IPS-18a (cell line): ENCODE measurements around the gene HLA-DPB1.
"Not testable (repeated sequence)": the region's sequence is repeated elsewhere in the genome, so short reads cannot be mapped to it uniquely, and the experiment has no call there.

ENCODE experiments used
- H3K27ac ChIP-seq: one replicate; pipeline ENCODE4 v1.5.1; 2013; ENCODE audit warnings: low read length
- H3K27me3 ChIP-seq: one replicate; pipeline ENCODE4 v1.6.1; 2013; ENCODE audit warnings: mild to moderate bottlenecking, low read length; ENCODE audit not compliant: control insufficient read depth, insufficient read depth
- H3K36me3 ChIP-seq: one replicate; pipeline ENCODE4 v1.6.1; 2013; ENCODE audit warnings: low read depth, low read length; ENCODE audit not compliant: control insufficient read depth
- H3K4me1 ChIP-seq: one replicate; pipeline ENCODE4 v1.6.1; 2013; ENCODE audit warnings: low read depth, low read length; ENCODE audit not compliant: control insufficient read depth
- H3K4me3 ChIP-seq: one replicate; pipeline ENCODE4 v1.5.1; 2013; ENCODE audit warnings: low read length
- H3K9ac ChIP-seq: one replicate; pipeline ENCODE4 v1.6.1; 2013; ENCODE audit warnings: mild to moderate bottlenecking, low read length, moderate library complexity
- H3K9me3 ChIP-seq: one replicate; pipeline ENCODE4 v1.6.1; 2013; ENCODE audit warnings: low read depth, low read length; ENCODE audit not compliant: control insufficient read depth

HLA-DPB1 gene

DNA sequence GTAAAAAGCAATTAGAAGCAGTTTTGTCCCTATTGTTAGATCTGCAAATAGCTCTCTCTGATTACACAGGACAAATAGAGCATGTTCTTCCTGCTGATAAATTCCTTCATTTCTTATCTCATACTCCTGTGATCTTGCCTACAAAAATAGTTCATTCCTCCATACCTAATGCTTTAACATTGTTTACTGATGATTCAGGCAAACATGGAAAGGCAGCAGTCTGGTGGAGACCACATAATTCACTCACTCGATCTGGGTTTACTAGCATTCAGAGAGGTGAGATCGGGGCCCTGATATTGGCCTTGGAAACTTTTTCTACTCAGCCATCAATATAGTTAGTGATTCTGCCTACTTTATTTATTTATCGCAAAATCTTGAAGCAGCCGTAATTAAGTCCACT, 22.6 kb upstream of the HLA-DPB1 start:
- Histone ChIP-seq H3K9ac (no peak overlapping the region), H3K4me3 (no peak overlapping the region), H3K27ac (no peak overlapping the region), H3K36me3 (no peaks in the 10 kb centered on the region), H3K9me3 (no peaks in the 10 kb centered on the region), H3K4me1 (peaks cover 27% of the 10 kb centered on the region), H3K27me3 (no peaks in the 10 kb centered on the region)

DNA sequence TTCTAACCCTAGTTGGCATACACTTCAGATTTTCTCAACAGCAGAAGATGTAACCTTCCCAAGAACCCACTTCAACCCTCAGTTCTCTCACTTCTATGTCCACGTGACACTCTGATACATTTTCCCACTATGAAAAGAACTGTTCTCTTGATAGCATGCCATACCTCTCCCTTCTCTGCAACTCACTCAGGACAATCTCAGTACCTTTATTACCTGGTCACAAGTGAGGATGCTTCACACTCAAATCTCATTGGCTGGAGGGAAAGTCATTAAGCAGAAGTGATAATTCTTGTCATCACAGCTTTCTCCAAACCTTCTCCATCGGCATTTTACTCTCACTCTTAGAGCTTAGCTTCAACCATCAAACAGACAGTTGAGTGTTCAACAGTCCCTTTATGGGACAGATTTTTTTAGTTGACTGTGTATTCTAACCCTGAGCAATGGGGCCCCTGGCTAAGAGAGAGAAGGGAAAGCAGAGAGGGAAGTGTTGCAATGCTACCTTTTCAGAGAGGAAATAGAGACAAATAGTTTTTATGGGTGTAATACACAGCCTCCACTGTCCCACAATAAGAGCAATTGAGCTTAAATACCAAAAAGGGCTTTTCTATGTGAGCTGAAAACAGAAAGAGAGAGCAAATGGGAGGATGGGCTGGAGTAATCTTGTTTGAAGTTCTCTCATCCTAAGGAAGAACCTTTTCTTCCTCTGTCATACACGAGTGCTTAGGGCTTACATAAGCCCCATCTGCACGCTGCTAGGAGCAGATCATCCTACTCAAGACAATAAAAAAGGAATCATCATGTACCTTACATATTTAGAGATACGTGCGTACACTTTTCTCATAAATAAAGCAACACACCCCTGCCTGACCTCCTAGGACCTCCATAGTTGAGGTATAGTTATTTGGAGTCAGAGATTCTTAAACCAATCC, 18.3 kb upstream of the HLA-DPB1 start:
- H3K9ac ChIP-seq = no peak overlapping the region
- no peaks in the 10 kb centered on the region for H3K27me3 ChIP-seq
- no peaks in the 10 kb centered on the region for H3K9me3 ChIP-seq
- no peak overlapping the region for H3K27ac ChIP-seq
- H3K4me1 ChIP-seq = peaks cover 6% of the 10 kb centered on the region
- H3K4me3 ChIP-seq = no peak overlapping the region
- no peaks in the 10 kb centered on the region for H3K36me3 ChIP-seq

DNA sequence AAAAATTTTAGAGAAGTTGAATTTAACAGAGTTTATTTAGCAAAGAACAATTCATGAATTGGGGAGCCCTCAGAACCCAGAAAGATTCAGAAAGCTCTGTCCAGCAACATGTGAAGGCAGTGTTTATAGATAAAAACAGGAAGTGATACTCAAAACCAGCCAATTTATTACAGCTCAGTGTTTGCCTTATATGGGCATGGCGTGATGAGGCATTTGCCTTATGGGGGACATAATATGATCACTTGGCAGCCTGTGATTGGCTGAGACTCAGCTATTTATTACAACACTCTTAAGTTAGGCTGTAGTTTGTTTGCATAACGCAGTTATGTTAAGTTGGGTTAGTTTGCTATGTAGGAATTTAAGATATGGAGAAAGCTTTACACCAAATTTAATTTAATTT, 13.8 kb upstream of the HLA-DPB1 start:
- Histone ChIP-seq H3K4me1 (no peaks in the 10 kb centered on the region), H3K9me3 (no peaks in the 10 kb centered on the region), H3K9ac (no peak overlapping the region), H3K27me3 (no peaks in the 10 kb centered on the region), H3K4me3 (no peak overlapping the region), H3K27ac (no peak overlapping the region), H3K36me3 (no peaks in the 10 kb centered on the region)

DNA sequence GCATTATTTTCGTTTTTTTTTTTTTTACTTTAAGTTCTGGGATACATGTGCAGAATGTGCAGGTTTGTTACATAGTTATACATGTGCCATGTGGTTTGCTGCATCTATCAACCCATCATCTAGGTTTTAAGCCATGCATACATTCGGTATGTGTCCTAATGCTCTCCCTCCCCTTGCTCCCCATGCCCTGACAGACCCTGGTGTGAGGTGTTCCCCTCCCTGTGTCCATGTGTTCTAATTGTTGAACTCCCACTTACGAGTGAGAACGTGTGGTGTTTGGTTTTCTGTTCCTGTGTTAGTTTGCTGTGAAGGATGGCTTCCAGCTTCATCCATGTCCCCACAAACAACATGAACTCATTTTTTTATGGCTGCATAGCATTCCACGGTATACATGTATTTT, 12.4 kb upstream of the HLA-DPB1 start:
- not testable (repeated sequence) for H3K9me3 ChIP-seq, H3K27ac ChIP-seq, H3K36me3 ChIP-seq, H3K4me3 ChIP-seq, H3K9ac ChIP-seq, H3K27me3 ChIP-seq, H3K4me1 ChIP-seq

DNA sequence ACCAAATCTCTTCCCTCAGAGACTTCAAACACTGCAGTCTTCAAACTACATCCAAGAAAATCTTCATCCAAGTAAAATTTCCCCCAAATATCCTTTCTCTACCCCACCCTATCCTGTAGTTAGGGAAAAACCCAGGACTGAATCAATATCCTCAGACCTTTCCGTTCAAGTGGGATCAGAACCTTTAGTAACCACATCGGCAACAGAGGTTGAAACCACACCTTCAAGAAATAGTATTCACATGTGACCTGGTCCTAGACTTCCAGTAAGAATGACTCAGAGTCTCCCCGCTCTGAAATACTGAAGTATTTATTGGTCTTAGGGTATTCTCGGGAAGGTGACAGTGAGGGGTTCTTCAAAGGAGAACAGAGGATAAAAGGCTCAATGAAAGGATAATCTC, 11.1 kb upstream of the HLA-DPB1 start:
- no peak overlapping the region for H3K4me3 ChIP-seq
- no peak overlapping the region for H3K9ac ChIP-seq
- no peaks in the 10 kb centered on the region for H3K4me1 ChIP-seq
- no peaks in the 10 kb centered on the region for H3K9me3 ChIP-seq
- H3K27me3 ChIP-seq = no peaks in the 10 kb centered on the region
- H3K36me3 ChIP-seq = no peaks in the 10 kb centered on the region
- H3K27ac ChIP-seq = no peak overlapping the region

DNA sequence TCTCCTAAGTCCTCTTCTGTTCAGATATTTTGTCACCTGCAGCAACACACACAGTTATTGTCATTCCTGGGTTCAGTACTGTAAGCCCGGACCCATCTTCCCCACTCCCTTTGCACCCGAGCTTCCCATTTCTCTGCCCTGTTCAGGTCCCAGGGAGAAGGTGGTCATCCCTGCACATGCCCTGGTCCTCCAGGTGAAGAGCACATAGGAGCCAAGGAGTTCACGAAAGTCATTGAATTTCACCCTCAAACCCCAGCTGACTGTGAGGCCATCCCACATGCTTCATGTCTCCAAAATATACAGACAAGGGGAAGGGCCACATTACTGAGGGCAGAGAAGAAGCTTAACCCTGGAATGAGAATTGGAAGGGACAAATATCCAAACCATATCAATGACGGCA, 10.5 kb upstream of the HLA-DPB1 start:
- H3K4me1 ChIP-seq = no peaks in the 10 kb centered on the region
- no peak overlapping the region for H3K9ac ChIP-seq
- no peak overlapping the region for H3K4me3 ChIP-seq
- no peaks in the 10 kb centered on the region for H3K27me3 ChIP-seq
- no peaks in the 10 kb centered on the region for H3K9me3 ChIP-seq
- no peaks in the 10 kb centered on the region for H3K36me3 ChIP-seq
- H3K27ac ChIP-seq = no peak overlapping the region

DNA sequence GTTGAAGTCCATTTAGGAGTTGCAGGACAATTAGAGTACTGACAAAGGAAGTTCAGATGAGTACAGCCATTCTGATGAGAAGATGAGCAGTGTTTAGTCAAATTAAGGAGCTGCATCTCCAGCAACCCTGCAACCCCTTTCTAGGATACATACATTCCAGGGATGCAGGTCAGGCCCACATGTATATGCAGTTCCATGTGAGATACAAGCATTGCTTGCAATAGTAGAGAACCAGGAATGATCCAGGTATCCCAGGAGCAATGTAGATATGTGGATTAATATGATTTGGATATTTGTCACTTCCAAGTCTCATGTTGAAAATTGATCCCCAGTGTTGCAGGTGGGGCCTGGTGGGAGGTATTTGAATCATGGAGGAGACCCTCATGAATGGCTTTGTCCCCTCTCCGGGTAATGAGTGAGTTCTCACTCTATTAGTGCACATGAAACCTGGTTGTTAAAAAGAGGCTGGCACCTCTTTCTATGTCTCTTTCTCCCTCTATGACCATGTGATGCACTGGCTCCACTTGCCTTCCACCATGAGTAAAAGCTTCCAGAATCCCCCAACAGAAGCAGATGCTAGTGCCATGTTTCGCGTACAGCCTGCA, 8.8 kb upstream of the HLA-DPB1 start:
- Histone ChIP-seq H3K4me3 (no peak overlapping the region), H3K27me3 (no peaks in the 10 kb centered on the region), H3K4me1 (no peaks in the 10 kb centered on the region), H3K9ac (no peak overlapping the region), H3K36me3 (no peaks in the 10 kb centered on the region), H3K9me3 (no peaks in the 10 kb centered on the region), H3K27ac (no peak overlapping the region)

DNA sequence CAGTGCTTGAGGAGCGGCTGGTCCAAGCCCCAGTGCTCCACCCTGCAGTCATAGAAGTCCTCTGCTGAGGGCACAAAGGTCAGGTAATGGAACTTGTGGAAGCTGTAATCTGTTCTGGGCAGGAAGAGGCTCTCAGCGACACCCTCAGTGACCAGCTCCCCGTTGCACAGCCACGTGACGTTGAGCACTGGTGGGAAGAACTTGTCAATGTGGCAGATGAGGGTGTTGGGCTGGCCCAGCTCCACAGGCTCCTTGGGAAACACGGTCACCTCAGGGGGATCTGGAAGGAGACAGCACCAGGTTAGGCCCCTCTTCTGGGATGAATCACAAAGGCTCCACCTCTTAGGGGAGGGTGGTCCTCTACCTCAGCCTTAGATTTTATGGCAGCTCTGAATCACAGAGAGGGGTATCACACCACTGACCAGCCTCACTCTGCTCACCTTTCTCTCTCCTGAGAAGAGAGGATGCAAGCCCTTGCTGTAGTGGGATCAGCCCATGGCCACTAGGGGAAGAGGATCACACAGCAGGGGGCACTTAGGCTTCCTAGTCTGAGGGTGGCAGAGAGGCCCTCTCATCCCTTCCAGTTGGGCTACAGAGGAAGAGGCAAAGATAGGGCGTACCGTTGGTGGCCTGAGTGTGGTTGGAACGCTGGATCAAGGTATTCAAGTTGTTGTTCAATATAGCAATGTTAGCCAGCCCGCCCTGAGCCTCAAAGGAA, 6.6 kb upstream of the HLA-DPB1 start:
- no peaks in the 10 kb centered on the region for H3K36me3 ChIP-seq
- no peak overlapping the region for H3K4me3 ChIP-seq
- no peaks in the 10 kb centered on the region for H3K27me3 ChIP-seq
- H3K9ac ChIP-seq = no peak overlapping the region
- H3K9me3 ChIP-seq = no peaks in the 10 kb centered on the region
- H3K27ac ChIP-seq = no peak overlapping the region
- no peaks in the 10 kb centered on the region for H3K4me1 ChIP-seq

DNA sequence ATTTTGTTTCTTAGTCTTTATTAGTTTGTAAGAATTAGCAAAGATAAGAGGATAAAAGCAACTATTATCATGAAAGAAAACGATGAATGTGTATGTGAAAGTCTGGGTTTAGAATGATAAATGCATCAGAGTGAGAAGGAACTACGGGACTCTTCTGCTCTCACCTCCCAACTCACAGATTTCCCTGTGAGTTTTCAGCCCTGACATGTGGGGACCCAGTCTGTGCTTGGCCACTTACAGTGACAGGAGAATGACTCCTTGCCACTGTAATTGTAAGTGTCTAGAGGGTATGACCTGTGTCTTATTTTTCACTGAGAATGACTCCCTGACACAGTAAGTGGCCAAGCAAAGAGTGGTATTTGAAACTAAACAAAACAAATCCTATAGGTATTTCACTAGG, 4.9 kb upstream of the HLA-DPB1 start:
- Histone ChIP-seq H3K9ac (no peak overlapping the region), H3K9me3 (no peaks in the 10 kb centered on the region), H3K4me3 (no peak overlapping the region), H3K36me3 (no peaks in the 10 kb centered on the region), H3K27ac (no peak overlapping the region), H3K4me1 (no peaks in the 10 kb centered on the region), H3K27me3 (no peaks in the 10 kb centered on the region)

DNA sequence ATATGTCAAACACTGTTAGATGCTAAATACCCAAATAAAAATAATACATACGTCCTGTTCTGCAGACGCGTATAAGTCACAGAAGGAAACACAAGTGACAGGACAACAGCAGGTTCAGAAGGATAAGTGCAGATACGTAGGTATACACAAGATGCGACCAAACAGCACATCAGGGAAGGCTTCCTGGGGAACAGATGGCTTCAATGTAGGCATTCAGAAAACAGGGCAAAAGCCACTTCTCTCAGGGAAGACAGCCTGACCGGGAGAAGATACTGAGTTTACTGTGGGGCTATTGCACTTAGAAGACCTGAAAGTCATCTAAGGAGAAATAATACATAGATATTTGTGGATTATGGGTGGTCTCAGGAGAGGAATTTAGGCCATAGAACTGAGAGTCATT, 4.2 kb upstream of the HLA-DPB1 start:
- Histone ChIP-seq H3K9ac (no peak overlapping the region), H3K4me3 (no peak overlapping the region)

DNA sequence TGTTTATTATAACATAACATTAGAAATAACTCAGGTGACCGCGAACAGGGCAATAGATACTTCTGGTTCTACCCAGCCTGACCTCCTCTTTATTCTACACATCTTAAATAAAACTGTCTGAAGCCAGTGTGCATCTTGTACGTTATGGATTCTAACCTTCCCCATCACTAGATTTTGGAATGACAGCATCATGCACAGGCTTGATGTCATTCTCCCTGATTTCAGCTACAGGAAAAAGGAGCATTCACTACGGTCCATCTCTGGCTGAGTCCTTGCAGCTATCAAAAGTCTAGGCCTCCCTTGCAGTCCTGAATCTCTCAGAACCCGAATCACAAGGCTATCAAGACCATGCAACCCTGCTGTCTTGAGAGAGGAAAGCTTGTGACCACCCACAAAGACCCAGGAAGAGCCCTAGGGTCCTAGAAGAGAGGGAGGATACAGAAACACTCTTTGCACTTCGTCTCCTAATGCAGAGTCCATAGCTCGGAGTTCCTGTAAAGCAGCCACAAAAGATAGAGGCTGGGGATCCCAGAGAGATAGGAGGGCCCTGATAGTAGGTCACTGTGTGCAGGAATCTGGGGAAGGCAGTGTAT, 3.2 kb upstream of the HLA-DPB1 start:
- Histone ChIP-seq H3K27me3 (no peaks in the 10 kb centered on the region), H3K27ac (no peak overlapping the region), H3K4me3 (no peak overlapping the region), H3K4me1 (no peaks in the 10 kb centered on the region), H3K9ac (no peak overlapping the region), H3K9me3 (no peaks in the 10 kb centered on the region), H3K36me3 (no peaks in the 10 kb centered on the region)

More for the DNA sequence above, 4.2 kb upstream of the HLA-DPB1 start:
- Histone ChIP-seq H3K36me3 (no peaks in the 10 kb centered on the region), H3K27ac (no peak overlapping the region), H3K27me3 (no peaks in the 10 kb centered on the region), H3K4me1 (no peaks in the 10 kb centered on the region), H3K9me3 (no peaks in the 10 kb centered on the region)
